ENCODE data around the gene TMEM259. TPM values are rescaled to one million over a fixed set of nuclear protein-coding genes. Genes with fewer than 3 reads are reported as not detected.

The TMEM259 gene
- total RNA-seq, 2 experiments from 2014 or later = 106 to 128 TPM

- H3K4me1 Mint-ChIP-seq = peaks cover 33% of the 10 kb centered on the region
- peak; percentile 86 for DNase-seq
- H3K36me3 Mint-ChIP-seq (ENCODE audit: low read depth) = peaks cover 13% of the 10 kb centered on the region
- ChIA-PET POLR2A (interaction anchor here (1.0 kb wide), 2 partner anchors 25 to 43 kb away, joined by 3 to 4 read pairs; partner anchors contain the start of genes ABCA7 and RNU6-2), CTCF (interaction anchor here (0.6 to 3.3 kb wide), 15 partner anchors 11 to 197 kb away, joined by 3 to 26 read pairs (median 4); partner anchors contain the start of genes ABCA7, GPX4, RNU6-2 and TMEM259)
- peak; percentile 48 for ATAC-seq
- H3K27ac Mint-ChIP-seq = no peak overlapping the region
- H3K27me3 Mint-ChIP-seq = no peaks in the 10 kb centered on the region
- intact Hi-C loops (cut with DNase I, micrococcal nuclease) = loop anchor here (5.0 to 10.0 kb wide), 5 partner anchors 37 to 790 kb away; partner anchors contain the start of genes CNN2 (in 1 of the 2), GPX4 (in 1 of the 2) and PTBP1 (in 1 of the 2)
- no peak overlapping the region for H3K4me3 Mint-ChIP-seq
- no peaks in the 10 kb centered on the region for H3K9me3 Mint-ChIP-seq (ENCODE audit: low read depth)
Measured at GRCh38 chr19:1064661-1065605, 44.0 kb upstream of the TMEM259 start.

DNA sequence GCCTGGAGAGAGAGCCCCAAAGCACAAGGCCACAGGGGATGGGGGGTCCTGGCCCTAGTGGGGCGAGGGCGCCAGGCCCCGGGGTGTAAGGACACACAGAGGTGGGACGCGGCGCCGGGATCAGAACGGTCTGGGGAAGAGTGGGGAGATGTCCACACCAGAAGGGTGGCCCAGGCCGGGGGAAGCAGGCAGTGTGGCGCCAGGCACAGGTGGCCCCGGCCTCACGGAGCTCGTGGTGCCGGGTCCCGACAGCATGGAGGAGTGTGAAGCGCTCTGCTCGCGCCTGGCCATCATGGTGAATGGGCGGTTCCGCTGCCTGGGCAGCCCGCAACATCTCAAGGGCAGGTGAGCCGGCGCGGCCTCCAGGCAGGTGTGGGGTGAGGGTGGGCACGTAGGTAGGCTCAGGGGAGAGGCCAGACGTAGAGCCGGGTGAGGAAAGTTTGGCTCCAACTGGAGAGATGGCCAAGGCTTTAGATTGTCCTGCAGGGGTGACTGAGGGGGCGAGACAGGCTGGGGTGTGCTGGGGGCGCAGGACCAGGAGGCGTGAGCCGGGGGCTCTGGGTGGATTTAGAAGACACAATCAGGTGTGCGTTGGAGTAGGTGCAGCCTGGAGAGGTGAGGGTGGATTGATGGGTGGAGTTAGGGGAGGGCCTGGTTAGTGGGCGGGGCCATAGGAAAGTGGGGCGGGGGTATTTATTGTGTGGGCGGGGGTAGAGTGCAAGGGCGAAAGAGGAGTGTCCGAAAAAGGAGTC is 43.2 kb upstream of the TMEM259 start:
- Mint-ChIP-seq H3K4me1 (peaks cover 27% of the 10 kb centered on the region), H3K27me3 (no peaks in the 10 kb centered on the region), H3K27ac (no peak overlapping the region), H3K36me3 (ENCODE audit: low read depth) (peaks cover 6% of the 10 kb centered on the region), H3K4me3 (no peak overlapping the region), H3K9me3 (ENCODE audit: low read depth) (no peaks in the 10 kb centered on the region)
- DNase-seq (no peak), ATAC-seq (no peak)
- CTCF ChIA-PET = interaction anchor here (0.6 to 3.3 kb wide), 12 partner anchors 12 to 197 kb away, joined by 3 to 26 read pairs (median 5); partner anchors contain the start of genes ABCA7, GPX4, RNU6-2 and TMEM259
- intact Hi-C loops (cut with DNase I, micrococcal nuclease) = loop anchor here in 1 of 2 experiments (1.0 to 10.0 kb wide), 2 partner anchors 202 to 791 kb away; no protein-coding TSS in a partner anchor
- POLR2A ChIA-PET = interaction anchor here (1.0 kb wide), 2 partner anchors 24 to 43 kb away, joined by 3 to 4 read pairs; partner anchors contain the start of genes ABCA7 and RNU6-2

GRCh38 chr19:1063030-1063908 is 42.3 kb upstream of the TMEM259 start:
- Mint-ChIP-seq H3K9me3 (ENCODE audit: low read depth) (no peaks in the 10 kb centered on the region), H3K27me3 (no peaks in the 10 kb centered on the region), H3K4me1 (peaks cover 21% of the 10 kb centered on the region), H3K27ac (no peak overlapping the region), H3K4me3 (no peak overlapping the region), H3K36me3 (ENCODE audit: low read depth) (no peaks in the 10 kb centered on the region)
- intact Hi-C loops (cut with DNase I, micrococcal nuclease) = loop anchor here in 1 of 2 experiments (1.0 to 10.0 kb wide), 2 partner anchors 201 to 792 kb away; no protein-coding TSS in a partner anchor
- CTCF ChIA-PET = interaction anchor here (0.5 to 1.2 kb wide), 2 partner anchors 23 to 24 kb away, joined by 3 to 4 read pairs; partner anchors contain the start of gene ABCA7
- DNase-seq (peak; percentile 84), ATAC-seq (peak; percentile 28)
- POLR2A ChIA-PET = no interaction called here

- CTCF ChIA-PET = interaction anchor here (0.5 kb wide), 1 partner anchor 24 kb away, joined by 3 read pairs; no protein-coding TSS in a partner anchor
- ATAC-seq = peak; percentile 25
- H3K27ac Mint-ChIP-seq = no peak overlapping the region
Measured at GRCh38 chr19:1062387-1063029, 41.6 kb upstream of the TMEM259 start.

GRCh38 chr19:1061987-1062386 is 41.1 kb upstream of the TMEM259 start:
- DNase-seq (no peak), ATAC-seq (no peak)
- Mint-ChIP-seq H3K4me3 (no peak overlapping the region), H3K27me3 (no peaks in the 10 kb centered on the region), H3K27ac (no peak overlapping the region), H3K36me3 (ENCODE audit: low read depth) (peaks cover 10% of the 10 kb centered on the region), H3K9me3 (ENCODE audit: low read depth) (peaks cover 3% of the 10 kb centered on the region), H3K4me1 (peaks cover 30% of the 10 kb centered on the region)
- POLR2A ChIA-PET = no interaction called here
- intact Hi-C loops (cut with DNase I, micrococcal nuclease) = loop anchor here in 1 of 2 experiments (1.0 to 10.0 kb wide), 3 partner anchors 20 to 793 kb away; no protein-coding TSS in a partner anchor
- CTCF ChIA-PET = no interaction called here

More at GRCh38 chr19:1062387-1063029, 41.6 kb upstream of the TMEM259 start:
- no peak for DNase-seq
- Mint-ChIP-seq H3K4me1 (peaks cover 27% of the 10 kb centered on the region), H3K27me3 (no peaks in the 10 kb centered on the region), H3K4me3 (no peak overlapping the region), H3K9me3 (ENCODE audit: low read depth) (peaks cover under 1% of the 10 kb centered on the region), H3K36me3 (ENCODE audit: low read depth) (peaks cover 5% of the 10 kb centered on the region)
- POLR2A ChIA-PET = no interaction called here
- intact Hi-C loops (cut with DNase I, micrococcal nuclease) = loop anchor here in 1 of 2 experiments (1.0 to 10.0 kb wide), 4 partner anchors 20 to 792 kb away; no protein-coding TSS in a partner anchor

DNA sequence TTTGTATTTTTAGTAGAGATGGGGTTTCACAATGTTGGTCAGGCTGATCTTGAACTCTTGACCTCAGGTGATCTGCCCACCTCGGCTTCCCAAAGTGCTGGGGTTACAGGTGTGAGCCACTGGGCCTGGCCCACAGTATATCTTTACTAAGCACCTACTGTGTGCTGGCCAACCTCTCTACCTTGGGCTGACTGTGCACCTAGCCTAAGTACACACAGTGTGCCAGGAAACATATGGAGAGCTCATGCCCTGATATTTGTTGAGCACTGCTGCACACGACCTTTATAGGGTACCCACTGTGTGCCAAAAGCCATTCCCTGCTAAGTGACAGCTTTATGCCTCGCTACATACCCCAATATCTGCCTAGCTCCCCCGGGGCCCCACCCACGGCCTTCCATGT is 39.8 kb upstream of the TMEM259 start:
- ChIA-PET POLR2A (no interaction called here), CTCF (interaction anchor here (1.2 kb wide), 1 partner anchor 183 kb away, joined by 3 read pairs; no protein-coding TSS in a partner anchor)
- H3K4me1 Mint-ChIP-seq = peaks cover 29% of the 10 kb centered on the region
- H3K9me3 Mint-ChIP-seq (ENCODE audit: low read depth) = peaks cover 8% of the 10 kb centered on the region
- no peak for ATAC-seq
- no peak overlapping the region for H3K4me3 Mint-ChIP-seq
- H3K36me3 Mint-ChIP-seq (ENCODE audit: low read depth) = peaks cover 21% of the 10 kb centered on the region
- intact Hi-C loops (cut with DNase I, micrococcal nuclease) = loop anchor here in 1 of 2 experiments (10.0 kb wide), 1 partner anchor 794 kb away; no protein-coding TSS in a partner anchor
- H3K27me3 Mint-ChIP-seq = no peaks in the 10 kb centered on the region
- no peak for DNase-seq
- no peak overlapping the region for H3K27ac Mint-ChIP-seq

DNA sequence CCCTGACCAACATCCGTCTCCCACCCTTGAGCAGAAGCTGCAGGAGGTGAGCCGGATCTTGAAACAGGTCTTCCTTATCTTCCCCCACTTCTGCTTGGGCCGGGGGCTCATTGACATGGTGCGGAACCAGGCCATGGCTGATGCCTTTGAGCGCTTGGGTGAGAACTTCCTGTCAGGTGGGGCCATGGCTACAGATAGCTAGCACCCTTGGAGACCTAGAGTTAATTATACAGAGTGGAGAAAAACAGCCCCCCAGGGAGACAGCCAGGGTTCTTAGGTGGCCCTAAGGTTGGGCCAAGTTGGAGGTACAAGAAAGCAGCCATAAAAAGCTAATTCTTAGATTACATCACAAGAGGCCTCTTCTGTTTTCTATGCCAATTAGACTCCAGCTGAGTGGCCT is 37.2 kb upstream of the TMEM259 start:
- Mint-ChIP-seq H3K27me3 (no peaks in the 10 kb centered on the region), H3K4me1 (peaks cover 12% of the 10 kb centered on the region), H3K36me3 (ENCODE audit: low read depth) (peaks cover 21% of the 10 kb centered on the region), H3K4me3 (no peak overlapping the region), H3K9me3 (ENCODE audit: low read depth) (peaks cover 8% of the 10 kb centered on the region), H3K27ac (peak overlapping the region; percentile 13)
- CTCF ChIA-PET = interaction anchor here (0.6 to 0.7 kb wide), 2 partner anchors 17 to 32 kb away, joined by 3 to 6 read pairs; no protein-coding TSS in a partner anchor
- intact Hi-C loops (cut with DNase I, micrococcal nuclease) = no loop called here
- no peak for DNase-seq
- POLR2A ChIA-PET = interaction anchor here (1.3 kb wide), 1 partner anchor 37 kb away, joined by 3 read pairs; the partner anchor contains the start of gene RNU6-2
- ATAC-seq = no peak

- H3K9me3 Mint-ChIP-seq (ENCODE audit: low read depth) = peaks cover 8% of the 10 kb centered on the region
- no peak overlapping the region for H3K4me3 Mint-ChIP-seq
- intact Hi-C loops (cut with DNase I, micrococcal nuclease) = no loop called here
- H3K4me1 Mint-ChIP-seq = peaks cover 12% of the 10 kb centered on the region
- ATAC-seq (peak; percentile 68), DNase-seq (peak; percentile 56)
- peaks cover 21% of the 10 kb centered on the region for H3K36me3 Mint-ChIP-seq (ENCODE audit: low read depth)
- ChIA-PET CTCF (interaction anchor here (0.7 kb wide), 1 partner anchor 16 kb away, joined by 6 read pairs; no protein-coding TSS in a partner anchor), POLR2A (interaction anchor here (0.6 to 1.3 kb wide), 2 partner anchors 27 to 36 kb away, joined by 3 read pairs; partner anchors contain the start of gene RNU6-2)
- H3K27ac Mint-ChIP-seq = no peak overlapping the region
- no peaks in the 10 kb centered on the region for H3K27me3 Mint-ChIP-seq
Measured at GRCh38 chr19:1057176-1057855, 36.4 kb upstream of the TMEM259 start.

- intact Hi-C loops (cut with DNase I, micrococcal nuclease) = no loop called here
- ChIA-PET CTCF (interaction anchor here (0.6 to 0.7 kb wide), 2 partner anchors 27 to 133 kb away, joined by 3 to 4 read pairs; no protein-coding TSS in a partner anchor), POLR2A (interaction anchor here (0.7 kb wide), 1 partner anchor 32 kb away, joined by 3 read pairs; no protein-coding TSS in a partner anchor)
- ATAC-seq = no peak
- no peak for DNase-seq
- Mint-ChIP-seq H3K4me1 (peaks cover 12% of the 10 kb centered on the region), H3K9me3 (ENCODE audit: low read depth) (peaks cover 8% of the 10 kb centered on the region), H3K4me3 (no peak overlapping the region), H3K27ac (no peak overlapping the region), H3K27me3 (no peaks in the 10 kb centered on the region), H3K36me3 (ENCODE audit: low read depth) (peaks cover 21% of the 10 kb centered on the region)
Measured at GRCh38 chr19:1055886-1056620, 35.1 kb upstream of the TMEM259 start.
